HCT116 (cell line): ENCODE results near the gene YPEL3. TPM values are rescaled to one million over a fixed set of nuclear protein-coding genes. Genes with fewer than 3 reads are reported as not detected.

Source experiments
- ATAC-seq: fragments of 200-7000 bp; cut with Tn5 transposase; 2 replicates; pipeline ENCODE4 v1.9.1; 2020; ENCODE audit warnings: mild to moderate bottlenecking, moderate library complexity
- BruUV-seq: library from RNA; stranded (reverse); fragments of 400-500 nt; replicated peaks from 2 replicates; lab custom pipeline; 2021; lab: Mats Ljungman, UMichigan
- CTCF ChIA-PET: fragments of 300-600 bp; sonication (Branson Sonifier 250); formaldehyde crosslinking; loops from one replicate; lab custom pipeline; 2021; ENCODE audit warnings: antibody characterized with exemption; lab: Charles Lee
- POLR2A ChIA-PET: fragments of 300-600, 350-600 bp; sonication (Branson Sonifier 250); formaldehyde crosslinking; loops from one replicate; lab custom pipeline; 2021; ENCODE audit warnings: antibody characterized with exemption; lab: Charles Lee
- RAD21 ChIA-PET, 2 experiments: fragments of 300-600 bp; sonication (Branson Sonifier 250); formaldehyde crosslinking; loops; one replicate each; lab custom pipeline; 2023; ENCODE audit warnings: low total read pairs in 2 of 2; ENCODE audit not compliant: uncharacterized antibody in 2 of 2, unreplicated experiment in 2 of 2, low non-redundant PET in 1 of 2; lab: Charles Lee
- DNase-seq: peaks from one replicate; pipeline ENCODE4 v3.0.0-alpha.2; 2010; ENCODE audit warnings: low read depth, low spot score
- H2AFZ ChIP-seq: fragments of 200-600 bp; shearing (Covaris generic), sonication (generic); 2 replicates; pipeline ENCODE4 v1.6.1; 2017; ENCODE audit warnings: low read depth, mixed run types, mixed read lengths, antibody characterized with exemption, low read length; ENCODE audit not compliant: poor library complexity, severe bottlenecking
- H3K27ac ChIP-seq: 2 replicates; pipeline ENCODE4 v1.5.1; 2012; ENCODE audit warnings: low read depth, low read length
- H3K27me3 ChIP-seq: fragments of 200-600 bp; sonication (generic); 2 replicates; pipeline ENCODE4 v1.6.1; 2016; ENCODE audit warnings: mixed run types, low read length, mixed read lengths; ENCODE audit not compliant: insufficient read depth
- H3K36me3 ChIP-seq, 2 experiments: fragments of 200-500 bp in 1 of 2; fragments of 200-600 bp in 1 of 2; sonication (Bioruptor generic) in 1 of 2; sonication (generic) in 1 of 2; 2 replicates each; pipeline versions ENCODE4 v1.5.1 to v1.6.1; 2014 to 2016; ENCODE audit warnings: low read length in 2 of 2, inconsistent platforms in 1 of 2, mixed read lengths in 1 of 2, mixed run types in 1 of 2; ENCODE audit not compliant: insufficient read depth in 2 of 2, control insufficient read depth in 1 of 2
- H3K4me1 ChIP-seq, 2 experiments: fragments of 200-600 bp in 1 of 2; sonication (generic) in 1 of 2; 2 replicates each; pipeline versions ENCODE4 v1.5.1 to v1.6.1; 2012 to 2017; ENCODE audit warnings: low read length in 2 of 2, inconsistent platforms in 1 of 2, mild to moderate bottlenecking in 1 of 2, mixed read lengths in 1 of 2, mixed run types in 1 of 2, moderate library complexity in 1 of 2; ENCODE audit not compliant: insufficient read depth in 2 of 2, control insufficient read depth in 1 of 2
- H3K4me2 ChIP-seq: fragments of 200-600 bp; sonication (generic); 2 replicates; pipeline ENCODE4 v1.6.1; 2017; ENCODE audit warnings: mixed run types, low read length, mixed read lengths
- H3K4me3 ChIP-seq, 2 experiments: fragments of 200-600 bp in 1 of 2; sonication (generic) in 1 of 2; replicated peaks in 1 of 2; 2 replicates each; pipeline ENCODE4 v1.5.1; 2011 to 2016; ENCODE audit warnings: low read length in 2 of 2, control low read depth in 1 of 2, low read depth in 1 of 2, mild to moderate bottlenecking in 1 of 2, mixed read lengths in 1 of 2, mixed run types in 1 of 2
- H3K79me2 ChIP-seq: fragments of 200-600 bp; sonication (generic); 2 replicates; pipeline ENCODE4 v1.6.1; 2017; ENCODE audit warnings: mild to moderate bottlenecking, mixed run types, low read length, moderate library complexity, mixed read lengths; ENCODE audit not compliant: insufficient read depth
- H3K9ac ChIP-seq: fragments of 200-600 bp; sonication (generic); 2 replicates; pipeline ENCODE4 v1.6.1; 2016; ENCODE audit warnings: low read length, mixed read lengths
- H3K9me2 ChIP-seq: fragments of 200-600 bp; sonication (generic), shearing (Covaris generic); 2 replicates; pipeline ENCODE4 v1.6.1; 2017; ENCODE audit warnings: mixed run types, mild to moderate bottlenecking, moderate library complexity; ENCODE audit not compliant: insufficient read depth
- H3K9me3 ChIP-seq, 2 experiments: fragments of 200-500 bp in 1 of 2; fragments of 200-600 bp in 1 of 2; sonication (Bioruptor generic) in 1 of 2; sonication (generic) in 1 of 2; 2 replicates each; pipeline ENCODE4 v1.6.1; 2014 to 2017; ENCODE audit warnings: low read length in 2 of 2, mixed read lengths in 2 of 2, inconsistent platforms in 1 of 2, low read depth in 1 of 2, mild to moderate bottlenecking in 1 of 2, mixed run types in 1 of 2, moderate library complexity in 1 of 2; ENCODE audit not compliant: control insufficient read depth in 1 of 2, insufficient read depth in 1 of 2
- H4K20me1 ChIP-seq: fragments of 200-600 bp; sonication (generic), shearing (Covaris generic); 2 replicates; pipeline ENCODE4 v1.6.1; 2017; ENCODE audit warnings: mixed run types, mild to moderate bottlenecking, moderate library complexity; ENCODE audit not compliant: insufficient read depth
- CEBPB ChIP-seq: IDR thresholded peaks from 2 replicates; pipeline ENCODE4 v1.6.1; 2012; ENCODE audit warnings: low read depth
- SP1 ChIP-seq: IDR thresholded peaks from 2 replicates; pipeline ENCODE4 v1.6.1; 2012; ENCODE audit warnings: low read depth
- SRF ChIP-seq: IDR thresholded peaks from 2 replicates; pipeline ENCODE4 v1.6.1; 2012; ENCODE audit warnings: low read depth
- ZFX ChIP-seq: fragments of 450-650 bp; IDR thresholded peaks from 2 replicates; pipeline ENCODE4 v1.6.1; 2017
- ZNF274 ChIP-seq: fragments of 200-500 bp; sonication (Bioruptor generic); IDR thresholded peaks from 2 replicates; pipeline ENCODE4 v1.6.1; 2014; ENCODE audit warnings: mild to moderate bottlenecking, low read depth, low read length, inconsistent platforms
- intact Hi-C: fragments of 100-400 bp; cut with micrococcal nuclease; formaldehyde crosslinking; loops from 2 replicates; pipeline ENCODE4 v1.10.0; 2022
- total RNA-seq: library from RNA; stranded (reverse); gene quantifications from one replicate; pipeline ENCODE4 v1.2.1, GENCODE V29; 2021; ENCODE audit not compliant: unreplicated experiment
- TF ChIP-seq, protein P1 (sequence below): IDR thresholded peaks from 2 replicates; pipeline ENCODE4 v1.6.1; 2012; ENCODE audit warnings: low read depth
- TF ChIP-seq, protein P2 (sequence below): IDR thresholded peaks from 2 replicates; pipeline ENCODE4 v1.6.1; 2011; ENCODE audit warnings: mild to moderate bottlenecking, low read length, moderate library complexity; ENCODE audit not compliant: insufficient replicate concordance; ENCODE audit errors: extremely low read depth

The YPEL3 gene
- total RNA-seq, 1 experiment from 2014 or later = 10.9 TPM

DNA sequence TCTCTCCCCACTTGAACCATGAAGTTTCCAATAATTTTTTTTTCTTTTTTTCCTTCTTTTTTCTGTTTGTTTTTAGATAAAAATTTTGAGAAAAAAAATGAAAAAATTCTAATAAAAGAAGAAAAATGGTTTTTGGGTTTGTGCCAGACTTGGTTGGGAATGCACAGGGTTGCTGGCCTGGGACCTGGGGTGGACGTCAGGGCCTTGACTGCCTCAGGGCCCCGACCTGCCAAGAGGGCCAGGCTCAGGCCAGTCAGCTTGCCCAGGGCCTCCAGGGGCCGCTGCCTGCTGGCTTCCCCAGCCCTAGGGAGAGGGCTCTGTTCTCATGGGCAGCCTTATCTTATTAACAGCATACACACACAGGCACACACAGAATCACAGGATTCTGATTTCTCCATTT, 10.8 kb downstream of the YPEL3 start:
- no peak overlapping the region for H3K4me3 ChIP-seq
- H3K4me1 ChIP-seq = peaks cover 4 to 19% of the 10 kb centered on the region in 2 experiments
- no peaks in the 10 kb centered on the region for H3K9me3 ChIP-seq
- BruUV-seq = no TSS peak
- H3K27me3 ChIP-seq = no peaks in the 10 kb centered on the region
- ChIA-PET CTCF (interaction anchor here (0.6 kb wide), 1 partner anchor 345 kb away, joined by 4 read pairs; the partner anchor contains the start of gene DCTPP1), RAD21 (no interaction called here)
- peaks cover 10% of the 10 kb centered on the region; the same call in 1 of the 2 replicates for H3K79me2 ChIP-seq
- no peak overlapping the region for H2AFZ ChIP-seq
- no peak overlapping the region for H3K9ac ChIP-seq
- intact Hi-C loops = no loop called here
- TF ChIP-seq ZNF274 (no peak), SRF (no peak), SP1 (no peak), CEBPB (no peak), ZFX (no peak)
- TF ChIP-seq, protein P1, sequence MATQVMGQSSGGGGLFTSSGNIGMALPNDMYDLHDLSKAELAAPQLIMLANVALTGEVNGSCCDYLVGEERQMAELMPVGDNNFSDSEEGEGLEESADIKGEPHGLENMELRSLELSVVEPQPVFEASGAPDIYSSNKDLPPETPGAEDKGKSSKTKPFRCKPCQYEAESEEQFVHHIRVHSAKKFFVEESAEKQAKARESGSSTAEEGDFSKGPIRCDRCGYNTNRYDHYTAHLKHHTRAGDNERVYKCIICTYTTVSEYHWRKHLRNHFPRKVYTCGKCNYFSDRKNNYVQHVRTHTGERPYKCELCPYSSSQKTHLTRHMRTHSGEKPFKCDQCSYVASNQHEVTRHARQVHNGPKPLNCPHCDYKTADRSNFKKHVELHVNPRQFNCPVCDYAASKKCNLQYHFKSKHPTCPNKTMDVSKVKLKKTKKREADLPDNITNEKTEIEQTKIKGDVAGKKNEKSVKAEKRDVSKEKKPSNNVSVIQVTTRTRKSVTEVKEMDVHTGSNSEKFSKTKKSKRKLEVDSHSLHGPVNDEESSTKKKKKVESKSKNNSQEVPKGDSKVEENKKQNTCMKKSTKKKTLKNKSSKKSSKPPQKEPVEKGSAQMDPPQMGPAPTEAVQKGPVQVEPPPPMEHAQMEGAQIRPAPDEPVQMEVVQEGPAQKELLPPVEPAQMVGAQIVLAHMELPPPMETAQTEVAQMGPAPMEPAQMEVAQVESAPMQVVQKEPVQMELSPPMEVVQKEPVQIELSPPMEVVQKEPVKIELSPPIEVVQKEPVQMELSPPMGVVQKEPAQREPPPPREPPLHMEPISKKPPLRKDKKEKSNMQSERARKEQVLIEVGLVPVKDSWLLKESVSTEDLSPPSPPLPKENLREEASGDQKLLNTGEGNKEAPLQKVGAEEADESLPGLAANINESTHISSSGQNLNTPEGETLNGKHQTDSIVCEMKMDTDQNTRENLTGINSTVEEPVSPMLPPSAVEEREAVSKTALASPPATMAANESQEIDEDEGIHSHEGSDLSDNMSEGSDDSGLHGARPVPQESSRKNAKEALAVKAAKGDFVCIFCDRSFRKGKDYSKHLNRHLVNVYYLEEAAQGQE = no peak
- TF ChIP-seq, protein P2, sequence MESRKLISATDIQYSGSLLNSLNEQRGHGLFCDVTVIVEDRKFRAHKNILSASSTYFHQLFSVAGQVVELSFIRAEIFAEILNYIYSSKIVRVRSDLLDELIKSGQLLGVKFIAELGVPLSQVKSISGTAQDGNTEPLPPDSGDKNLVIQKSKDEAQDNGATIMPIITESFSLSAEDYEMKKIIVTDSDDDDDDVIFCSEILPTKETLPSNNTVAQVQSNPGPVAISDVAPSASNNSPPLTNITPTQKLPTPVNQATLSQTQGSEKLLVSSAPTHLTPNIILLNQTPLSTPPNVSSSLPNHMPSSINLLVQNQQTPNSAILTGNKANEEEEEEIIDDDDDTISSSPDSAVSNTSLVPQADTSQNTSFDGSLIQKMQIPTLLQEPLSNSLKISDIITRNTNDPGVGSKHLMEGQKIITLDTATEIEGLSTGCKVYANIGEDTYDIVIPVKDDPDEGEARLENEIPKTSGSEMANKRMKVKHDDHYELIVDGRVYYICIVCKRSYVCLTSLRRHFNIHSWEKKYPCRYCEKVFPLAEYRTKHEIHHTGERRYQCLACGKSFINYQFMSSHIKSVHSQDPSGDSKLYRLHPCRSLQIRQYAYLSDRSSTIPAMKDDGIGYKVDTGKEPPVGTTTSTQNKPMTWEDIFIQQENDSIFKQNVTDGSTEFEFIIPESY = no peak
- TF ChIP-seq, all 23 proteins: peak for 0
- no peak overlapping the region for H3K4me2 ChIP-seq
- DNase-seq (no peak), ATAC-seq (no peak)
- H3K36me3 ChIP-seq = peaks cover 27 to 41% of the 10 kb centered on the region in 2 experiments; a peak in 3 of 4 replicates
- no peaks in the 10 kb centered on the region for H4K20me1 ChIP-seq
- no peaks in the 10 kb centered on the region for H3K9me2 ChIP-seq
- no peak overlapping the region for H3K27ac ChIP-seq
- POLR2A ChIA-PET = no interaction called here
